Activated CD8-positive, alpha-beta T cell treated with anti-CD3 and anti-CD28 coated beads, Interleukin-2, amount 10 ng/mL, durations not matched to agents 7 days and 5 days (primary cell): ENCODE results near the gene ASCC1. TPM values are rescaled to one million over a fixed set of nuclear protein-coding genes. Genes with fewer than 3 reads are reported as not detected.
A peak's percentile ranks its signal among the peaks of the same experiment; 100 is the strongest.

Experiments used
- ATAC-seq: fragments of 150-1000 bp; cut with Tn5 transposase; one replicate; pipeline ENCODE4 v1.10.0; 2021; ENCODE audit warnings: moderate library complexity
- CTCF ChIA-PET: fragments of 350-600 bp; sonication (Branson Sonifier 250); formaldehyde crosslinking; loops from one replicate; lab custom pipeline; 2021; ENCODE audit warnings: antibody characterized with exemption; lab: Charles Lee
- POLR2A ChIA-PET: fragments of 350-600 bp; sonication (Branson Sonifier 250); formaldehyde crosslinking; loops from one replicate; lab custom pipeline; 2021; ENCODE audit warnings: antibody characterized with exemption; lab: Charles Lee
- DNase-seq: peaks from one replicate; pipeline ENCODE4 v3.0.0-alpha.2; 2020
- H3K27ac Mint-ChIP-seq: one replicate; pipeline ENCODE4 v1.8.0; 2021; ENCODE audit warnings: mild to moderate bottlenecking, mixed read lengths
- H3K27me3 Mint-ChIP-seq: one replicate; pipeline ENCODE4 v1.8.0; 2021; ENCODE audit warnings: low read depth, mixed read lengths
- H3K36me3 Mint-ChIP-seq: one replicate; pipeline ENCODE4 v1.8.0; 2021; ENCODE audit warnings: low read depth, mixed read lengths
- H3K4me1 Mint-ChIP-seq: one replicate; pipeline ENCODE4 v1.8.0; 2021; ENCODE audit warnings: low read depth, mixed read lengths
- H3K4me3 Mint-ChIP-seq: one replicate; pipeline ENCODE4 v1.8.0; 2021; ENCODE audit warnings: mild to moderate bottlenecking, mixed read lengths
- H3K9me3 Mint-ChIP-seq: one replicate; pipeline ENCODE4 v1.8.0; 2022; ENCODE audit warnings: mixed read lengths; ENCODE audit not compliant: insufficient read depth
- total RNA-seq, 2 experiments: library from RNA; stranded (reverse); gene quantifications; one replicate each; pipeline ENCODE4 v1.2.3, GENCODE V29; 2021

ASCC1 gene
- total RNA-seq, 2 experiments from 2014 or later = 34.8 to 40.3 TPM

GRCh38 chr10:72048450-72049124 is 167.5 kb downstream of the ASCC1 start:
- peaks cover 14% of the 10 kb centered on the region for H3K4me1 Mint-ChIP-seq
- H3K9me3 Mint-ChIP-seq = peaks cover 3% of the 10 kb centered on the region
- no peaks in the 10 kb centered on the region for H3K27me3 Mint-ChIP-seq
- no peak overlapping the region for H3K4me3 Mint-ChIP-seq
- H3K36me3 Mint-ChIP-seq = no peaks in the 10 kb centered on the region
- H3K27ac Mint-ChIP-seq = peak overlapping the region; percentile 60
- ATAC-seq = peak; percentile 97
- POLR2A ChIA-PET = interaction anchor here (0.6 to 1.0 kb wide), 3 partner anchors 10 to 278 kb away, joined by 3 to 4 read pairs (median 3); no protein-coding TSS in a partner anchor
- peak; percentile 93 for DNase-seq
- CTCF ChIA-PET = interaction anchor here (0.6 to 4.6 kb wide), 111 partner anchors 10 to 781 kb away, joined by 3 to 97 read pairs (median 4); partner anchors contain the start of genes ANAPC16, ASCC1, DDIT4 and DNAJB12

Other genes with a start within 250 kb of the ASCC1 start
- gene SPOCK2, start 127.7 kb downstream of the ASCC1 start, total RNA-seq = 100 to 1,000 TPM; 261 to 268 TPM
- 10 to 100 TPM; 72.9 TPM for gene ANAPC16, start 264 bp downstream of the ASCC1 start, total RNA-seq
- gene DDIT4, start 57.6 kb upstream of the ASCC1 start, total RNA-seq = 100 to 1,000 TPM; 382 to 384 TPM
- 10 to 100 TPM; 26.4 to 29.7 TPM for gene DNAJB12, start 138.6 kb upstream of the ASCC1 start, total RNA-seq